Activated T-cell treated with anti-CD3 and anti-CD28 coated beads, Interleukin-2, amount 50 U/mL, for 72 hours (primary cell): ENCODE data around the gene PXDN. TPM values are rescaled to one million over a fixed set of nuclear protein-coding genes. Genes with fewer than 3 reads are reported as not detected.
"Not testable (repeated sequence)": the region's sequence is repeated elsewhere in the genome, so short reads cannot be mapped to it uniquely, and the experiment has no call there.

Source experiments
- ATAC-seq, 2 donors: fragments of 150-1000 bp; cut with Tn5 transposase; replicated peaks in 1 of 2; 2 replicates each; pipeline ENCODE4 v1.10.0; 2021; ENCODE audit warnings: moderate library complexity in 2 of 2, mild to moderate bottlenecking in 1 of 2
- DNase-seq, 2 donors: peaks; one replicate each; pipeline ENCODE4 v3.0.0; 2021 to 2022; ENCODE audit warnings: mixed read lengths in 1 of 2
- H3K27ac Mint-ChIP-seq: one replicate; pipeline ENCODE4 v1.8.0; 2022; ENCODE audit warnings: mild to moderate bottlenecking, moderate library complexity, mixed read lengths
- H3K27me3 Mint-ChIP-seq: one replicate; pipeline ENCODE4 v1.8.0; 2022; ENCODE audit warnings: low read depth, mixed read lengths
- H3K36me3 Mint-ChIP-seq, 2 donors: one replicate each; pipeline ENCODE4 v1.8.0; 2022; ENCODE audit warnings: mixed read lengths in 2 of 2, mild to moderate bottlenecking in 1 of 2; ENCODE audit not compliant: insufficient read depth in 2 of 2
- H3K4me1 Mint-ChIP-seq: one replicate; pipeline ENCODE4 v1.8.0; 2022; ENCODE audit warnings: low read depth, mixed read lengths
- H3K4me3 Mint-ChIP-seq, 2 donors: one replicate each; pipeline ENCODE4 v1.8.0; 2022; ENCODE audit warnings: mild to moderate bottlenecking in 2 of 2, mixed read lengths in 2 of 2, moderate library complexity in 2 of 2
- H3K9me3 Mint-ChIP-seq, 2 donors: one replicate each; pipeline ENCODE4 v1.8.0; 2022; ENCODE audit warnings: mixed read lengths in 2 of 2
- total RNA-seq, 2 donors: library from RNA; stranded (reverse); gene quantifications; one replicate each; pipeline ENCODE4 v1.2.3, GENCODE V29; 2022

PXDN gene
- total RNA-seq, 2 donors from 2014 or later, result 0.25 to 1.8 TPM

GRCh38 chr2:1701556-1702185 is 42.6 kb downstream of the PXDN start:
- no peak overlapping the region for H3K27ac Mint-ChIP-seq
- ATAC-seq, result no peak
- no peaks in the 10 kb centered on the region for H3K9me3 Mint-ChIP-seq

GRCh38 chr2:1701020-1701419 is 43.3 kb downstream of the PXDN start:
- Mint-ChIP-seq H3K36me3 (no peaks in the 10 kb centered on the region), H3K4me1 (no peaks in the 10 kb centered on the region), H3K27ac (no peak overlapping the region), H3K27me3 (no peaks in the 10 kb centered on the region), H3K4me3 (no peak overlapping the region), H3K9me3 (peaks cover 0 to 5% of the 10 kb centered on the region in 2 donors)
- ATAC-seq, result no peak
- DNase-seq, result no peak

More at GRCh38 chr2:1701556-1702185, 42.6 kb downstream of the PXDN start:
- H3K36me3 Mint-ChIP-seq, result no peaks in the 10 kb centered on the region
- no peaks in the 10 kb centered on the region for H3K4me1 Mint-ChIP-seq
- H3K27me3 Mint-ChIP-seq, result no peaks in the 10 kb centered on the region
- no peak overlapping the region for H3K4me3 Mint-ChIP-seq
- DNase-seq, result no peak

- not testable (repeated sequence) for H3K36me3 Mint-ChIP-seq, ATAC-seq, H3K4me3 Mint-ChIP-seq, H3K4me1 Mint-ChIP-seq, H3K9me3 Mint-ChIP-seq, H3K27me3 Mint-ChIP-seq, H3K27ac Mint-ChIP-seq, DNase-seq
Measured at GRCh38 chr2:1700427-1700826, 43.9 kb downstream of the PXDN start.

- Mint-ChIP-seq H3K4me1 (no peaks in the 10 kb centered on the region), H3K27ac (no peak overlapping the region), H3K9me3 (peaks cover 0 to 5% of the 10 kb centered on the region in 2 donors), H3K36me3 (no peaks in the 10 kb centered on the region), H3K27me3 (no peaks in the 10 kb centered on the region), H3K4me3 (no peak overlapping the region)
- no peak for ATAC-seq
- DNase-seq, result no peak
Measured at GRCh38 chr2:1698188-1698945, 45.9 kb downstream of the PXDN start.

GRCh38 chr2:1697601-1698000 is 46.7 kb downstream of the PXDN start:
- no peaks in the 10 kb centered on the region for H3K27me3 Mint-ChIP-seq
- no peaks in the 10 kb centered on the region for H3K36me3 Mint-ChIP-seq
- no peaks in the 10 kb centered on the region for H3K4me1 Mint-ChIP-seq
- H3K27ac Mint-ChIP-seq, result no peak overlapping the region
- ATAC-seq (no peak), DNase-seq (no peak)
- H3K9me3 Mint-ChIP-seq, result peaks cover 0 to 5% of the 10 kb centered on the region in 2 donors
- no peak overlapping the region for H3K4me3 Mint-ChIP-seq

- Mint-ChIP-seq H3K36me3 (no peaks in the 10 kb centered on the region), H3K27me3 (no peaks in the 10 kb centered on the region), H3K4me1 (no peaks in the 10 kb centered on the region), H3K4me3 (no peak overlapping the region), H3K9me3 (peaks cover 0 to 5% of the 10 kb centered on the region in 2 donors), H3K27ac (no peak overlapping the region)
- DNase-seq, result no peak
- ATAC-seq, result no peak
Measured at GRCh38 chr2:1696472-1696871, 47.8 kb downstream of the PXDN start.

- H3K4me1 Mint-ChIP-seq, result no peaks in the 10 kb centered on the region
- no peak for ATAC-seq
- no peak for DNase-seq
- H3K36me3 Mint-ChIP-seq, result no peaks in the 10 kb centered on the region
- H3K27me3 Mint-ChIP-seq, result no peaks in the 10 kb centered on the region
- peaks cover 0 to 5% of the 10 kb centered on the region in 2 donors for H3K9me3 Mint-ChIP-seq
- H3K27ac Mint-ChIP-seq, result no peak overlapping the region
- H3K4me3 Mint-ChIP-seq, result no peak overlapping the region
Measured at GRCh38 chr2:1694371-1695271, 49.7 kb downstream of the PXDN start.

- H3K36me3 Mint-ChIP-seq, result no peaks in the 10 kb centered on the region
- DNase-seq (no peak), ATAC-seq (no peak)
- H3K4me3 Mint-ChIP-seq, result no peak overlapping the region
- H3K9me3 Mint-ChIP-seq, result peaks cover 0 to 5% of the 10 kb centered on the region in 2 donors
- no peaks in the 10 kb centered on the region for H3K27me3 Mint-ChIP-seq
- H3K4me1 Mint-ChIP-seq, result no peaks in the 10 kb centered on the region
- no peak overlapping the region for H3K27ac Mint-ChIP-seq
Measured at GRCh38 chr2:1693723-1694122, 50.6 kb downstream of the PXDN start.

- H3K4me1 Mint-ChIP-seq, result no peaks in the 10 kb centered on the region
- H3K9me3 Mint-ChIP-seq, result peaks cover 0 to 5% of the 10 kb centered on the region in 2 donors
- no peak overlapping the region for H3K4me3 Mint-ChIP-seq
- H3K27ac Mint-ChIP-seq, result no peak overlapping the region
- ATAC-seq (no peak), DNase-seq (no peak)
- H3K27me3 Mint-ChIP-seq, result no peaks in the 10 kb centered on the region
- no peaks in the 10 kb centered on the region for H3K36me3 Mint-ChIP-seq
Measured at GRCh38 chr2:1692342-1692741, 52.0 kb downstream of the PXDN start.

GRCh38 chr2:1691366-1691765 is 52.9 kb downstream of the PXDN start:
- DNase-seq (no peak), ATAC-seq (no peak)
- Mint-ChIP-seq H3K27ac (no peak overlapping the region), H3K4me3 (no peak overlapping the region), H3K9me3 (peaks cover 0 to 3% of the 10 kb centered on the region in 2 donors), H3K27me3 (no peaks in the 10 kb centered on the region), H3K36me3 (no peaks in the 10 kb centered on the region), H3K4me1 (no peaks in the 10 kb centered on the region)

- H3K36me3 Mint-ChIP-seq, result no peaks in the 10 kb centered on the region
- DNase-seq, result no peak
- no peaks in the 10 kb centered on the region for H3K27me3 Mint-ChIP-seq
- no peak overlapping the region for H3K4me3 Mint-ChIP-seq
- H3K4me1 Mint-ChIP-seq, result no peaks in the 10 kb centered on the region
- H3K9me3 Mint-ChIP-seq, result no peaks in the 10 kb centered on the region
- H3K27ac Mint-ChIP-seq, result no peak overlapping the region
- ATAC-seq, result no peak
Measured at GRCh38 chr2:1690056-1690775, 54.1 kb downstream of the PXDN start.

GRCh38 chr2:1688859-1689258 is 55.5 kb downstream of the PXDN start:
- no peaks in the 10 kb centered on the region for H3K4me1 Mint-ChIP-seq
- no peak overlapping the region for H3K27ac Mint-ChIP-seq
- no peaks in the 10 kb centered on the region for H3K36me3 Mint-ChIP-seq
- no peak overlapping the region for H3K4me3 Mint-ChIP-seq
- no peaks in the 10 kb centered on the region for H3K27me3 Mint-ChIP-seq
- ATAC-seq (no peak), DNase-seq (no peak)
- H3K9me3 Mint-ChIP-seq, result no peaks in the 10 kb centered on the region
